ENCODE measurements around the gene ERLEC1. TPM values are rescaled to one million over a fixed set of nuclear protein-coding genes. Genes with fewer than 3 reads are reported as not detected.
"Not testable (repeated sequence)": the region's sequence is repeated elsewhere in the genome, so short reads cannot be mapped to it uniquely, and the experiment has no call there.

Gene ERLEC1
- polyA plus RNA-seq, 4 donors = 13.0 to 78.8 (median 31.2) TPM

- peak in 1 of 2 donors; percentile 13 for DNase-seq
- peak overlapping the region in 2 of 3 donors; percentile 71 to 80 for H3K27ac ChIP-seq (ENCODE audit: low read depth in 1 of 3, low read length in 2 of 3)
- H3K4me3 ChIP-seq (ENCODE audit: low read depth in 1 of 3, low read length in 3 of 3) = no peak overlapping the region
- no peaks in the 10 kb centered on the region for H3K9me3 ChIP-seq (ENCODE audit: control insufficient read depth in 2 of 2, insufficient read depth in 1 of 2, low read depth in 1 of 2, low read length in 1 of 2)
- peaks cover 0 to 24% (median 7%) of the 10 kb centered on the region in 3 donors for H3K4me1 ChIP-seq (ENCODE audit: control insufficient read depth in 3 of 3, insufficient read depth in 2 of 3, low read depth in 1 of 3, low read length in 2 of 3)
- FAIRE-seq = no peak
- H3K27me3 ChIP-seq (ENCODE audit: control insufficient read depth in 3 of 3, insufficient read depth in 3 of 3, low read length in 3 of 3) = no peaks in the 10 kb centered on the region
- H3K36me3 ChIP-seq (ENCODE audit: control insufficient read depth in 3 of 3, insufficient read depth in 2 of 3, low read depth in 1 of 3, low read length in 3 of 3) = peaks cover 2 to 23% (median 4%) of the 10 kb centered on the region in 3 donors
- 83 to 91% (median 91%) methylated on average over 3 of the region's 3 CpGs for WGBS, 3 donors
These were observed 32.1 kb downstream of the ERLEC1 start for GRCh38 chr2:53818854-53819435.

- Histone ChIP-seq H3K27ac (ENCODE audit: low read depth in 1 of 3, low read length in 2 of 3) (peak overlapping the region in 2 of 3 donors; percentile 71 to 80), H3K9me3 (ENCODE audit: control insufficient read depth in 2 of 2, insufficient read depth in 1 of 2, low read depth in 1 of 2, low read length in 1 of 2) (no peaks in the 10 kb centered on the region), H3K36me3 (ENCODE audit: control insufficient read depth in 3 of 3, insufficient read depth in 2 of 3, low read depth in 1 of 3, low read length in 3 of 3) (peaks cover 2 to 23% (median 4%) of the 10 kb centered on the region in 3 donors), H3K27me3 (ENCODE audit: control insufficient read depth in 3 of 3, insufficient read depth in 3 of 3, low read length in 3 of 3) (no peaks in the 10 kb centered on the region), H3K4me1 (ENCODE audit: control insufficient read depth in 3 of 3, insufficient read depth in 2 of 3, low read depth in 1 of 3, low read length in 2 of 3) (peaks cover 0 to 24% (median 7%) of the 10 kb centered on the region in 3 donors), H3K4me3 (ENCODE audit: low read depth in 1 of 3, low read length in 3 of 3) (no peak overlapping the region)
- DNase-seq (peak in 1 of 2 donors; percentile 27), FAIRE-seq (no peak)
- 36 to 66% (median 52%) methylated on average over 4 of the region's 4 CpGs for WGBS, 3 donors
These were observed 32.8 kb downstream of the ERLEC1 start for GRCh38 chr2:53819634-53820033.

- WGBS, 3 donors = 25 to 71% (median 46%) methylated on average over 9 of the region's 9 CpGs
- H3K4me1 ChIP-seq (ENCODE audit: control insufficient read depth in 3 of 3, insufficient read depth in 2 of 3, low read depth in 1 of 3, low read length in 2 of 3) = peaks cover 0 to 24% (median 7%) of the 10 kb centered on the region in 3 donors
- peaks cover 2 to 21% (median 4%) of the 10 kb centered on the region in 3 donors for H3K36me3 ChIP-seq (ENCODE audit: control insufficient read depth in 3 of 3, insufficient read depth in 2 of 3, low read depth in 1 of 3, low read length in 3 of 3)
- peak; percentile 58 to 80 for DNase-seq
- FAIRE-seq = no peak
- H3K27me3 ChIP-seq (ENCODE audit: control insufficient read depth in 3 of 3, insufficient read depth in 3 of 3, low read length in 3 of 3) = no peaks in the 10 kb centered on the region
- H3K27ac ChIP-seq (ENCODE audit: low read depth in 1 of 3, low read length in 2 of 3) = peak overlapping the region in 2 of 3 donors; percentile 71 to 80
- no peak overlapping the region for H3K4me3 ChIP-seq (ENCODE audit: low read depth in 1 of 3, low read length in 3 of 3)
- no peaks in the 10 kb centered on the region for H3K9me3 ChIP-seq (ENCODE audit: control insufficient read depth in 2 of 2, insufficient read depth in 1 of 2, low read depth in 1 of 2, low read length in 1 of 2)
These were observed 33.2 kb downstream of the ERLEC1 start for GRCh38 chr2:53820048-53820447.

- DNase-seq = peak in 1 of 2 donors; percentile 12
- FAIRE-seq = no peak
- H3K4me3 ChIP-seq (ENCODE audit: low read depth in 1 of 3, low read length in 3 of 3) = no peak overlapping the region
- H3K9me3 ChIP-seq (ENCODE audit: control insufficient read depth in 2 of 2, insufficient read depth in 1 of 2, low read depth in 1 of 2, low read length in 1 of 2) = no peaks in the 10 kb centered on the region
- H3K27me3 ChIP-seq (ENCODE audit: control insufficient read depth in 3 of 3, insufficient read depth in 3 of 3, low read length in 3 of 3) = no peaks in the 10 kb centered on the region
- peaks cover 2 to 21% (median 4%) of the 10 kb centered on the region in 3 donors for H3K36me3 ChIP-seq (ENCODE audit: control insufficient read depth in 3 of 3, insufficient read depth in 2 of 3, low read depth in 1 of 3, low read length in 3 of 3)
- WGBS, 3 donors = 71 to 90% (median 81%) methylated on average over 4 of the region's 4 CpGs
- peak overlapping the region in 1 of 3 donors; percentile 80 for H3K27ac ChIP-seq (ENCODE audit: low read depth in 1 of 3, low read length in 2 of 3)
- peaks cover 0 to 24% (median 7%) of the 10 kb centered on the region in 3 donors for H3K4me1 ChIP-seq (ENCODE audit: control insufficient read depth in 3 of 3, insufficient read depth in 2 of 3, low read depth in 1 of 3, low read length in 2 of 3)
These were observed 33.9 kb downstream of the ERLEC1 start for GRCh38 chr2:53820711-53821110.

- H3K4me1 ChIP-seq (ENCODE audit: control insufficient read depth in 3 of 3, insufficient read depth in 2 of 3, low read depth in 1 of 3, low read length in 2 of 3) = peaks cover 0 to 29% (median 7%) of the 10 kb centered on the region in 3 donors
- H3K27me3 ChIP-seq (ENCODE audit: control insufficient read depth in 3 of 3, insufficient read depth in 3 of 3, low read length in 3 of 3) = no peaks in the 10 kb centered on the region
- 85 to 90% (median 89%) methylated on average over 6 of the region's 6 CpGs for WGBS, 3 donors
- H3K4me3 ChIP-seq (ENCODE audit: low read depth in 1 of 3, low read length in 3 of 3) = no peak overlapping the region
- no peak for FAIRE-seq
- H3K27ac ChIP-seq (ENCODE audit: low read depth in 1 of 3, low read length in 2 of 3) = no peak overlapping the region
- no peaks in the 10 kb centered on the region for H3K9me3 ChIP-seq (ENCODE audit: control insufficient read depth in 2 of 2, insufficient read depth in 1 of 2, low read depth in 1 of 2, low read length in 1 of 2)
- peaks cover 2 to 14% (median 3%) of the 10 kb centered on the region in 3 donors for H3K36me3 ChIP-seq (ENCODE audit: control insufficient read depth in 3 of 3, insufficient read depth in 2 of 3, low read depth in 1 of 3, low read length in 3 of 3)
- no peak for DNase-seq
These were observed 35.0 kb downstream of the ERLEC1 start for GRCh38 chr2:53821810-53822209.

GRCh38 chr2:53823639-53824038 lies 36.8 kb downstream of the ERLEC1 start:
- WGBS, 3 donors = 81 to 89% (median 86%) methylated on average over 9 of the region's 9 CpGs
- H3K27ac ChIP-seq (ENCODE audit: low read depth in 1 of 3, low read length in 2 of 3); H3K27me3 ChIP-seq (ENCODE audit: control insufficient read depth in 3 of 3, insufficient read depth in 3 of 3, low read length in 3 of 3); FAIRE-seq; H3K9me3 ChIP-seq (ENCODE audit: control insufficient read depth in 2 of 2, insufficient read depth in 1 of 2, low read depth in 1 of 2, low read length in 1 of 2); H3K4me3 ChIP-seq (ENCODE audit: low read depth in 1 of 3, low read length in 3 of 3); H3K36me3 ChIP-seq (ENCODE audit: control insufficient read depth in 3 of 3, insufficient read depth in 2 of 3, low read depth in 1 of 3, low read length in 3 of 3): not testable (repeated sequence)
- DNase-seq = peak; percentile 19 to 43
- H3K4me1 ChIP-seq (ENCODE audit: control insufficient read depth in 3 of 3, insufficient read depth in 2 of 3, low read depth in 1 of 3, low read length in 2 of 3) = peaks cover 0 to 33% (median 7%) of the 10 kb centered on the region in 3 donors

- Histone ChIP-seq H3K4me3 (ENCODE audit: low read depth in 1 of 3, low read length in 3 of 3) (no peak overlapping the region), H3K4me1 (ENCODE audit: control insufficient read depth in 3 of 3, insufficient read depth in 2 of 3, low read depth in 1 of 3, low read length in 2 of 3) (peaks cover 0 to 14% (median 0%) of the 10 kb centered on the region in 3 donors), H3K9me3 (ENCODE audit: control insufficient read depth in 2 of 2, insufficient read depth in 1 of 2, low read depth in 1 of 2, low read length in 1 of 2) (peaks cover 0 to 8% of the 10 kb centered on the region in 2 donors), H3K36me3 (ENCODE audit: control insufficient read depth in 3 of 3, insufficient read depth in 2 of 3, low read depth in 1 of 3, low read length in 3 of 3) (peaks cover 0 to 9% (median 0%) of the 10 kb centered on the region in 3 donors), H3K27me3 (ENCODE audit: control insufficient read depth in 3 of 3, insufficient read depth in 3 of 3, low read length in 3 of 3) (no peaks in the 10 kb centered on the region), H3K27ac (ENCODE audit: low read depth in 1 of 3, low read length in 2 of 3) (no peak overlapping the region)
- DNase-seq (no peak), FAIRE-seq (no peak)
- WGBS, 3 donors = 60 to 75% (median 63%) methylated on average over 1 of the region's 1 CpG
These were observed 39.2 kb downstream of the ERLEC1 start for GRCh38 chr2:53826030-53826410.

GRCh38 chr2:53826587-53827397 lies 39.9 kb downstream of the ERLEC1 start:
- Histone ChIP-seq H3K36me3 (ENCODE audit: control insufficient read depth in 3 of 3, insufficient read depth in 2 of 3, low read depth in 1 of 3, low read length in 3 of 3) (peaks cover 0 to 11% (median 0%) of the 10 kb centered on the region in 3 donors), H3K27ac (ENCODE audit: low read depth in 1 of 3, low read length in 2 of 3) (no peak overlapping the region), H3K4me3 (ENCODE audit: low read depth in 1 of 3, low read length in 3 of 3) (no peak overlapping the region), H3K4me1 (ENCODE audit: control insufficient read depth in 3 of 3, insufficient read depth in 2 of 3, low read depth in 1 of 3, low read length in 2 of 3) (peaks cover 0 to 14% (median 0%) of the 10 kb centered on the region in 3 donors), H3K9me3 (ENCODE audit: control insufficient read depth in 2 of 2, insufficient read depth in 1 of 2, low read depth in 1 of 2, low read length in 1 of 2) (peaks cover 0 to 8% of the 10 kb centered on the region in 2 donors), H3K27me3 (ENCODE audit: control insufficient read depth in 3 of 3, insufficient read depth in 3 of 3, low read length in 3 of 3) (no peaks in the 10 kb centered on the region)
- DNase-seq (peak in 1 of 2 donors; percentile 53), FAIRE-seq (no peak)
- WGBS, 3 donors = 64 to 78% (median 70%) methylated on average over 3 of the region's 3 CpGs
